Loucy (cell line): ENCODE results near the gene KRT10.

Experiments used
- EZH2phosphoT487 ChIP-seq: fragments of 200-600 bp; IDR thresholded peaks from 2 replicates; pipeline ENCODE4 v1.6.1; 2018; ENCODE audit warnings: antibody characterized with exemption, mild to moderate bottlenecking, moderate library complexity, borderline replicate concordance
- TF ChIP-seq, protein P1 (sequence below): fragments of 200-600 bp; sonication (generic); conservative IDR thresholded peaks from 2 replicates; pipeline ENCODE4 v1.5.1; 2014; ENCODE audit warnings: mild to moderate bottlenecking, antibody characterized with exemption, low read length

DNA sequence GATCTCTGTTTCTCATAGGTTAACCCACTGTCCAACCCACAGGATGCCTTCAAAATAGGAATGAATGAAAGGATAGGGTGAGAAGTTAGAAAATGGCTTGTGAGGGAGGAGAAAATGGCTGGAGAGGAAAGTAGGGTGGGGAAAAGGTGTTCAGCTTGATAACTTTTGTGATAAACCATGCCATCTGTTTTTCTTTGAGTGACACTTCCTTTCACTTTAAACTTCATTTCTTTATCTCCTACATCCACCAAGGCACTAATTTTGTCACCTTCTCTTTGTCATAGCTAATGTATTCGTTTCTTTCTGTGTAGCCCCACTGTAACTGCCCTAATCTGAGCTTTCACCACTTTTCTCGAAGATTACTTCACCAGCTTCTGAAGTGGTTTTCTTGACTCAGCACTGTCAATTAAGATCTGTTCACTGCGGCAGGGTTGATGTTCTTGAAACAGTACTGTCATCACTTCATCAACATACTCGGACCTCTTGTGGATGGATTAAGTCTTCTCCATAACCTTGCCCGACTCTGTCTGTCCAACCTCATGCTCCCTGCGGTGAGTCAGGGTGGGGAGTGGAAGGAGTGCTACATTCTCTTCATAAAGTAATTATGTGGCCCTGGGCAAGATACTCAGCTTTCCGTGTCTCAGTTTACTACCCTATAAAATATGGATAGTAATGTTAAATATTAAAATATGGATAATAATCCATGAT, 5.5 kb upstream of the KRT10 start:
- TF ChIP-seq, protein P1, sequence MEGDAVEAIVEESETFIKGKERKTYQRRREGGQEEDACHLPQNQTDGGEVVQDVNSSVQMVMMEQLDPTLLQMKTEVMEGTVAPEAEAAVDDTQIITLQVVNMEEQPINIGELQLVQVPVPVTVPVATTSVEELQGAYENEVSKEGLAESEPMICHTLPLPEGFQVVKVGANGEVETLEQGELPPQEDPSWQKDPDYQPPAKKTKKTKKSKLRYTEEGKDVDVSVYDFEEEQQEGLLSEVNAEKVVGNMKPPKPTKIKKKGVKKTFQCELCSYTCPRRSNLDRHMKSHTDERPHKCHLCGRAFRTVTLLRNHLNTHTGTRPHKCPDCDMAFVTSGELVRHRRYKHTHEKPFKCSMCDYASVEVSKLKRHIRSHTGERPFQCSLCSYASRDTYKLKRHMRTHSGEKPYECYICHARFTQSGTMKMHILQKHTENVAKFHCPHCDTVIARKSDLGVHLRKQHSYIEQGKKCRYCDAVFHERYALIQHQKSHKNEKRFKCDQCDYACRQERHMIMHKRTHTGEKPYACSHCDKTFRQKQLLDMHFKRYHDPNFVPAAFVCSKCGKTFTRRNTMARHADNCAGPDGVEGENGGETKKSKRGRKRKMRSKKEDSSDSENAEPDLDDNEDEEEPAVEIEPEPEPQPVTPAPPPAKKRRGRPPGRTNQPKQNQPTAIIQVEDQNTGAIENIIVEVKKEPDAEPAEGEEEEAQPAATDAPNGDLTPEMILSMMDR: no peak
- TF ChIP-seq EZH2phosphoT487: no peak
